GOT3 (cell line): ENCODE data around the gene CRYL1.
"Not testable (repeated sequence)": the region's sequence is repeated elsewhere in the genome, so short reads cannot be mapped to it uniquely, and the experiment has no call there.

Source experiments
- DNase-seq: peaks from one replicate; lab custom pipeline; 2025; ENCODE audit warnings: mixed read lengths; lab: John Stamatoyannopoulos, UW

CRYL1 gene

GRCh38 chr13:20451397-20451796 lies 74.3 kb downstream of the CRYL1 start:
- no peak for DNase-seq

- DNase-seq = no peak
Observed at GRCh38 chr13:20448470-20448869, 77.2 kb downstream of the CRYL1 start.

GRCh38 chr13:20446900-20447299 lies 78.8 kb downstream of the CRYL1 start:
- no peak for DNase-seq

GRCh38 chr13:20446405-20446804 lies 79.3 kb downstream of the CRYL1 start:
- no peak for DNase-seq

GRCh38 chr13:20442798-20443381 lies 82.8 kb downstream of the CRYL1 start:
- DNase-seq = no peak

GRCh38 chr13:20442375-20442774 lies 83.3 kb downstream of the CRYL1 start:
- DNase-seq = no peak

GRCh38 chr13:20441879-20442278 lies 83.8 kb downstream of the CRYL1 start:
- DNase-seq = no peak

- DNase-seq = no peak
Observed at GRCh38 chr13:20441056-20441455, 84.6 kb downstream of the CRYL1 start.

GRCh38 chr13:20439261-20439660 lies 86.4 kb downstream of the CRYL1 start:
- no peak for DNase-seq

GRCh38 chr13:20438801-20439200 lies 86.9 kb downstream of the CRYL1 start:
- no peak for DNase-seq

GRCh38 chr13:20436505-20436904 lies 89.2 kb downstream of the CRYL1 start:
- DNase-seq = no peak

GRCh38 chr13:20435616-20436368 lies 89.9 kb downstream of the CRYL1 start:
- no peak for DNase-seq

GRCh38 chr13:20434210-20434609 lies 91.4 kb downstream of the CRYL1 start:
- DNase-seq = not testable (repeated sequence)

- DNase-seq = no peak
Observed at GRCh38 chr13:20431687-20432384, 93.8 kb downstream of the CRYL1 start.

GRCh38 chr13:20431080-20431479 lies 94.6 kb downstream of the CRYL1 start:
- no peak for DNase-seq

GRCh38 chr13:20430296-20430695 lies 95.4 kb downstream of the CRYL1 start:
- DNase-seq = no peak

GRCh38 chr13:20429682-20430081 lies 96.0 kb downstream of the CRYL1 start:
- DNase-seq = no peak

GRCh38 chr13:20428666-20429644 lies 96.7 kb downstream of the CRYL1 start:
- DNase-seq = no peak

- no peak for DNase-seq
Observed at GRCh38 chr13:20426766-20427448, 98.8 kb downstream of the CRYL1 start.

GRCh38 chr13:20425819-20426219 lies 99.8 kb downstream of the CRYL1 start:
- DNase-seq = no peak

- DNase-seq = no peak
Observed at GRCh38 chr13:20424949-20425348, 100.7 kb downstream of the CRYL1 start.

GRCh38 chr13:20424559-20424852 lies 101.2 kb downstream of the CRYL1 start:
- DNase-seq = no peak
